Mesodermal cell (in vitro differentiated cells): ENCODE measurements around the gene KAT6B.

Experiments used
- H3K27ac ChIP-seq: 2 replicates; pipeline ENCODE4 v1.7.0; 2013; ENCODE audit warnings: mild to moderate bottlenecking, low read depth, low read length, moderate library complexity; ENCODE audit not compliant: severe bottlenecking
- H3K36me3 ChIP-seq: 2 replicates; pipeline ENCODE4 v1.7.1; 2013; ENCODE audit warnings: mild to moderate bottlenecking, low read length, moderate library complexity; ENCODE audit not compliant: control insufficient read depth, insufficient read depth
- H3K4me1 ChIP-seq: one replicate; pipeline ENCODE4 v1.7.1; 2013; ENCODE audit warnings: mild to moderate bottlenecking, low read length; ENCODE audit not compliant: insufficient read depth, control insufficient read depth, poor library complexity, severe bottlenecking
- H3K4me3 ChIP-seq: 2 replicates; pipeline ENCODE4 v1.7.0; 2013; ENCODE audit warnings: low read length, control low read depth, mild to moderate bottlenecking; ENCODE audit not compliant: insufficient read depth, poor library complexity, severe bottlenecking; ENCODE audit errors: extremely low read depth
- H3K9me3 ChIP-seq: 2 replicates; pipeline ENCODE4 v1.7.1; 2013; ENCODE audit warnings: mild to moderate bottlenecking, low read length, moderate library complexity; ENCODE audit not compliant: control insufficient read depth
- WGBS, 2 experiments: methylation state at CpG; one replicate each; pipeline ENCODE4 v1.1.5; 2013; ENCODE audit warnings: missing lambda C conversion rate in 2 of 2; ENCODE audit not compliant: insufficient coverage in 2 of 2; 5-methylcytosine and 5-hydroxymethylcytosine counted together

KAT6B gene

GRCh38 chr10:75002351-75002725 is 175.9 kb downstream of the KAT6B start:
- Histone ChIP-seq H3K36me3 (peaks cover under 1% of the 10 kb centered on the region), H3K4me3 (no peak overlapping the region), H3K27ac (no peak overlapping the region), H3K4me1 (no peaks in the 10 kb centered on the region), H3K9me3 (no peaks in the 10 kb centered on the region)
- WGBS, 2 experiments: 100% methylated on average over 1 of the region's 3 CpGs; no CpG with 5 or more reads in 1 of the 2 experiments

GRCh38 chr10:75002967-75003594 is 176.7 kb downstream of the KAT6B start:
- H3K9me3 ChIP-seq: no peaks in the 10 kb centered on the region
- H3K4me1 ChIP-seq: no peaks in the 10 kb centered on the region
- H3K36me3 ChIP-seq: no peaks in the 10 kb centered on the region
- H3K27ac ChIP-seq: no peak overlapping the region
- no peak overlapping the region for H3K4me3 ChIP-seq
- 92 to 100% methylated on average over 1 to 2 of the region's 3 CpGs for WGBS, 2 experiments

- H3K4me1 ChIP-seq: no peaks in the 10 kb centered on the region
- no peak overlapping the region for H3K4me3 ChIP-seq
- H3K27ac ChIP-seq: no peak overlapping the region
- H3K9me3 ChIP-seq: no peaks in the 10 kb centered on the region
- H3K36me3 ChIP-seq: no peaks in the 10 kb centered on the region
- WGBS, 2 experiments: 100% methylated on average over 1 of the region's 2 CpGs; no CpG with 5 or more reads in 1 of the 2 experiments
Observed at GRCh38 chr10:75003891-75004290, 177.5 kb downstream of the KAT6B start.

DNA sequence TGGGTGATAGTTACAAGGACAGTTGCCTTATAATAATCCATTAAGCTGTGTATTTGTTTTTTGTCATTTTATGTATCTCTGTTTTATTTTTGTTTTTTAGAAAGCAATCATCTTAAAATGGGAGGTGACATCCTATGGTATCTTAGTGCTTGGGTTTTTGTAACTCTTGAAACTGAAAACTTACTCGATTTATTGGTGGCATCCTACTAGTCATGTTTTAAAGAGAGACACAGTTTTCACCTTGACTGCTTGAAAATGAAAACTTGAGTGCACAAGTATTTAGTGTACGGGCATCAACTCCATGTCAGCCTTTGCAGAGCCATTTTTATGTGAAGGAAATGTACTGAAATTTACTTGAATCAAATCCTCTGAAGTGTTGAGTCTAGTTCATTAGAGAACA is 181.2 kb downstream of the KAT6B start:
- Histone ChIP-seq H3K36me3 (no peaks in the 10 kb centered on the region), H3K4me1 (no peaks in the 10 kb centered on the region), H3K27ac (no peak overlapping the region), H3K4me3 (no peak overlapping the region), H3K9me3 (no peaks in the 10 kb centered on the region)
- WGBS, 2 experiments: 92 to 100% methylated on average over 2 of the region's 2 CpGs

DNA sequence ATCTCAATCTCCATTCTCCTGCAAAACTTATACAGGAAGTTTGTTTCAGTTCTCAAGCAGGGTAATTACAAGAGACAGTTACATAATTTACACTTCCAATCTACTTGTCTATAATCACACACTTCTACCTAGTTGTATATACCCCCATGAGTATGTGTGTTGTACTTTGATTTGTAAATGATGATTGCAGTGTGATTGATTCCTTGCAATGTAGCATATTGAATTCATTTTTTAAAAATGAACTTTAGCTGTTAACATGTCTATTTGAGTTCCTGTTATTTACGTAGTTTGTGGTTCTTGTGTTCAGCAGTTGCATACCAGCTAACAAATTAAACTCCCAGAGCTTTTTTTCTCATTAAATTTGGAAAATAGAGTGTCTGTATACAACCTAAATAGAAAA is 182.6 kb downstream of the KAT6B start:
- no peaks in the 10 kb centered on the region for H3K9me3 ChIP-seq
- no peak overlapping the region for H3K4me3 ChIP-seq
- no CpG with 5 or more reads among the region's 1 CpG for WGBS, 2 experiments
- H3K27ac ChIP-seq: no peak overlapping the region
- H3K4me1 ChIP-seq: no peaks in the 10 kb centered on the region
- H3K36me3 ChIP-seq: no peaks in the 10 kb centered on the region

GRCh38 chr10:75009426-75009825 is 183.0 kb downstream of the KAT6B start:
- no peak overlapping the region for H3K27ac ChIP-seq
- no peaks in the 10 kb centered on the region for H3K9me3 ChIP-seq
- H3K4me3 ChIP-seq: no peak overlapping the region
- H3K36me3 ChIP-seq: no peaks in the 10 kb centered on the region
- H3K4me1 ChIP-seq: no peaks in the 10 kb centered on the region
- 90 to 94% methylated on average over 4 to 5 of the region's 5 CpGs for WGBS, 2 experiments

DNA sequence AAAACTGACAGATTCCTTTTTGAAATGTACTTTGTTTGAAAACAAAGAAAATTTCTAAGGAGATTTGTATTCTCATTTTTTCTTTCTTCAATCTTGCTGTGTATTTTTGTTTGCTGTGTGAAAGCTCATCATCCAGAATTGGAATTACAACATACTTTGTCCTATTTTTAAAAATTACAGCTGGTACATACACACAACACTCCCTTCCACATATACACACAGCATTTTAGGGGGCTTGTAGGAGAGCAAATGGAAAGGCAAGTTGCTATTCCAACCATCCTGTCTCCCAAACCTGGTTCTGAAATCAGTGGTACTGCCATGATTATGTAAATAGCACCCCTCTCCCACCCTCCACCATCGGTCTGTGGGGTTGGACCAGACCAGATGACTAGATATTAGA is 184.0 kb downstream of the KAT6B start:
- H3K36me3 ChIP-seq: no peaks in the 10 kb centered on the region
- WGBS, 2 experiments: 80% methylated on average over 1 of the region's 1 CpG; no CpG with 5 or more reads in 1 of the 2 experiments
- H3K27ac ChIP-seq: no peak overlapping the region
- H3K4me3 ChIP-seq: no peak overlapping the region
- no peaks in the 10 kb centered on the region for H3K9me3 ChIP-seq
- H3K4me1 ChIP-seq: no peaks in the 10 kb centered on the region

GRCh38 chr10:75011221-75011620 is 184.8 kb downstream of the KAT6B start:
- H3K4me3 ChIP-seq: no peak overlapping the region
- no peaks in the 10 kb centered on the region for H3K9me3 ChIP-seq
- no CpG with 5 or more reads among the region's 1 CpG for WGBS, 2 experiments
- no peaks in the 10 kb centered on the region for H3K4me1 ChIP-seq
- H3K27ac ChIP-seq: no peak overlapping the region
- H3K36me3 ChIP-seq: no peaks in the 10 kb centered on the region

- Histone ChIP-seq H3K27ac (no peak overlapping the region), H3K4me1 (no peaks in the 10 kb centered on the region), H3K36me3 (no peaks in the 10 kb centered on the region), H3K4me3 (no peak overlapping the region), H3K9me3 (no peaks in the 10 kb centered on the region)
- WGBS, 2 experiments: 91 to 95% methylated on average over 6 of the region's 8 CpGs
Observed at GRCh38 chr10:75012471-75012870, 186.1 kb downstream of the KAT6B start.

- no peaks in the 10 kb centered on the region for H3K4me1 ChIP-seq
- no peak overlapping the region for H3K4me3 ChIP-seq
- H3K9me3 ChIP-seq: no peaks in the 10 kb centered on the region
- H3K27ac ChIP-seq: no peak overlapping the region
- H3K36me3 ChIP-seq: no peaks in the 10 kb centered on the region
Observed at GRCh38 chr10:75013007-75013406, 186.6 kb downstream of the KAT6B start.

DNA sequence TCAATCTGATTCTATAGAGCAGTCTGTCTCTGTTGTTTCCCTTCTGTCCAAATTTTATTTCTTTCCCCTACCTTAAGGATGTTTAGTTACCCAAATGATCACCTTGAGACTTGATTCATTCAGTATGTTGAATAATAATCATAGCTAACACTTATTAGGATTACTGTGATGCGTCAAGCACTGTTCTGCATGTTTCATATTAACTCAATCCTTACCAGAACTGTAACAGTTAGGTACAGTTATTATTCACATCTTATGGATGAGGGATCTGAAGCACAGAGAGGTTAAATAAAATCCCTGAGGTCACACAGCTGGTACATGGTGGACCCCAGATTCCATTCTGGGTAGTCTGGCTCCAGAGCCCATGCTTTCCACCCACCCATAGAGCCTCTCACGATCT is 187.1 kb downstream of the KAT6B start:
- H3K4me3 ChIP-seq: no peak overlapping the region
- no peaks in the 10 kb centered on the region for H3K36me3 ChIP-seq
- no peaks in the 10 kb centered on the region for H3K9me3 ChIP-seq
- no peaks in the 10 kb centered on the region for H3K4me1 ChIP-seq
- WGBS, 2 experiments: no CpG with 5 or more reads among the region's 2 CpGs
- no peak overlapping the region for H3K27ac ChIP-seq
